ENCODE measurements around the gene COLEC11. TPM values are rescaled to one million over a fixed set of nuclear protein-coding genes. Genes with fewer than 3 reads are reported as not detected.

Gene COLEC11
- total and polyA plus RNA-seq, 9 donors, result 0.14 to 1.3 (median 0.42) TPM; not detected in 1

GRCh38 chr2:3596901-3597417, 2.0 kb downstream of the COLEC11 start:
- Histone ChIP-seq H3K36me3 (ENCODE audit: control insufficient read depth, insufficient read depth, low read length) (no peaks in the 10 kb centered on the region), H3K27me3 (ENCODE audit: control insufficient read depth, insufficient read depth, low read length) (no peaks in the 10 kb centered on the region), H3K4me3 (ENCODE audit: low read length) (no peak overlapping the region), H3K9me3 (replicated peaks; ENCODE audit: control insufficient read depth, low read depth, low read length) (no peaks in the 10 kb centered on the region), H3K4me1 (ENCODE audit: control insufficient read depth, insufficient read depth, low read length) (peaks cover 6% of the 10 kb centered on the region), H3K27ac (ENCODE audit: low read length) (no peak overlapping the region)
- DNase-seq, result no peak
- 82% methylated on average over 16 of the region's 16 CpGs for WGBS (ENCODE audit: insufficient coverage)

- H3K36me3 ChIP-seq (ENCODE audit: control insufficient read depth, insufficient read depth, low read length), result no peaks in the 10 kb centered on the region
- no peaks in the 10 kb centered on the region for H3K9me3 ChIP-seq (replicated peaks; ENCODE audit: control insufficient read depth, low read depth, low read length)
- no CpG with 5 or more reads among the region's 6 CpGs for WGBS (ENCODE audit: insufficient coverage)
- H3K4me3 ChIP-seq (ENCODE audit: low read length), result no peak overlapping the region
- no peak for DNase-seq
- no peak overlapping the region for H3K27ac ChIP-seq (ENCODE audit: low read length)
- peaks cover 6% of the 10 kb centered on the region for H3K4me1 ChIP-seq (ENCODE audit: control insufficient read depth, insufficient read depth, low read length)
- H3K27me3 ChIP-seq (ENCODE audit: control insufficient read depth, insufficient read depth, low read length), result no peaks in the 10 kb centered on the region
Measured at GRCh38 chr2:3597567-3597966, 2.7 kb downstream of the COLEC11 start.

DNA sequence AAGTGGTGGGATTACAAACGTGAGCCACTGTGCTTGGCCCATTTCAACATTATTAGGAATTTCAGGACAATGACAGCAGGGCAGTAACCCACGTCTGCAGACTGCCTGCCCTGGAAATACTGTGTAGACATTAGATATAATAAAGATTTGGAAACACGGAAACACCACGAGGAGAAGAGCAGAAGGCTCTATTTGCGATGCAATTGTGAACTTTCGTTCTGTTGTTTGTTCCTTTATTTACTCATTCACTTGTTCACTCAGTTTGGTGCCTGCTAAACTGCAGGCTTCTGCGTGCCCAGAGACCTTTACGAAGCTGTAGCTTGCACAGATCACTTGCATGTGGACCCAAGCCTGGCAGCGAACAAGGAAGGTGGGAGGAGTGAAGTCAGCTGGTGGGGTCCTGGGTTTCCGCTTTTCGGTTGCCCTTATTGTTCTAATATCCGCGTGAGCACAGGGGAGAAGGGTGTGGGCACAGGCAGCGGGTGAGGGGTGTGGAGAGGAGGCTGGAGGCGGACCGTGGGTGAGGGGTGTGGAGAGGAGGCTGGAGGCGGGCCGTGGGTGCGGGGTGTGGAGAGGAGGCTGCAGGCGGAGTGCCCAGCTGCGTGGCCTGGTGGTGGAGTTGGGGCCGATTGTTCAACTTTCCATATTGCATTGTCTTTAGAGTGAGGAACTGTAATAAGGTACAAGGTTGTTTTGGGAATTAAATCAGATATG, 3.4 kb downstream of the COLEC11 start:
- Histone ChIP-seq H3K4me3 (ENCODE audit: low read length) (no peak overlapping the region), H3K27ac (ENCODE audit: low read length) (no peak overlapping the region), H3K4me1 (ENCODE audit: control insufficient read depth, insufficient read depth, low read length) (peaks cover 6% of the 10 kb centered on the region), H3K9me3 (replicated peaks; ENCODE audit: control insufficient read depth, low read depth, low read length) (no peaks in the 10 kb centered on the region), H3K27me3 (ENCODE audit: control insufficient read depth, insufficient read depth, low read length) (no peaks in the 10 kb centered on the region), H3K36me3 (ENCODE audit: control insufficient read depth, insufficient read depth, low read length) (no peaks in the 10 kb centered on the region)
- WGBS (ENCODE audit: insufficient coverage), result 77% methylated on average over 16 of the region's 22 CpGs
- DNase-seq, result no peak

DNA sequence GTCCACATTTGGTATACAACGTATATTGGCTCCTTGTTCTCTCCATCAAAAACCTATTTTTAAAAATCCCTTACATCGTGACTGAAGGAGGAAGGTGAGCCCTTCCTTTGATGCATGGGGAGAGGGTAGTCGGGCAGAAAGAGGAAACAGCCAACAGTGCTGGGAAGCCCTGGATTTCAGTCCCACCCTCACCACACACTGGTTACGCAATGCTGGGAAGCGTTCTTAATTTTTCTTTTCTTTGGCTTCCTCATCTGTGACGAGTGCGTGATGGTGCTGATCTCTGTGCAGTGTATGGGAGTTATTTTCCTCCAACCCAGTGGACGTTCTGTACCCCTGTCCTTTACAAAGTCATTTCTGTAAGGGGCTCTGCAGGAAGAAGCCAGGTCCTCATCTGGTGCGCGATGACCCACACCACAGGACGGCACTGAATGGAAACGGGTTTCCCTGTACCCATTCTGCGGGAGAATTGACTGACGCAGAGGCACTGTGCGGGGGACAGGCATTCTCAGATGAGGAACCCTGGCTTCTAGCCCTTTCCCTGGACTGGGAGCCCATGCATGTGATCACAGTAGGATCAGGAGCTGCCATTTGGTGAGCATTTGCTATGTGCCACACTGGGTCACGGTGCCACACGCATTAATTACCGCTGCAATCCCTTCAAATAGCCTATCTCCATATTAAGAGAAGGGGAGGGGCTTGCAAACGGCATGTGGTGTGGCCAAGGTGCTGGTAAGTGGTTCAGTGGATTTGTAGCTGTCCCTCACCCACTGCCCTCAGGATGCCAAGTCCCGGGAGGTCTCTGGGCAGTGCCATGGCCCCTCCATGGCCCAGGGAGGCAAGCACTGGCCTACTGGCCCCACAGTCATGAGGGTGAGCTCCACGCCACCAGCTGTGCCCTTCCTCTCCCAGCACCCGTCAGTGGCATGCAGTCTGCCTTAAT, 4.3 kb downstream of the COLEC11 start:
- Histone ChIP-seq H3K36me3 (ENCODE audit: control insufficient read depth, insufficient read depth, low read length) (no peaks in the 10 kb centered on the region), H3K27me3 (ENCODE audit: control insufficient read depth, insufficient read depth, low read length) (no peaks in the 10 kb centered on the region), H3K4me1 (ENCODE audit: control insufficient read depth, insufficient read depth, low read length) (peaks cover 6% of the 10 kb centered on the region), H3K9me3 (replicated peaks; ENCODE audit: control insufficient read depth, low read depth, low read length) (no peaks in the 10 kb centered on the region), H3K27ac (ENCODE audit: low read length) (no peak overlapping the region), H3K4me3 (ENCODE audit: low read length) (no peak overlapping the region)
- WGBS (ENCODE audit: insufficient coverage), result 87% methylated on average over 8 of the region's 22 CpGs
- DNase-seq, result no peak

- H3K27ac ChIP-seq (ENCODE audit: low read length), result no peak overlapping the region
- H3K4me3 ChIP-seq (ENCODE audit: low read length), result no peak overlapping the region
- no peaks in the 10 kb centered on the region for H3K36me3 ChIP-seq (ENCODE audit: control insufficient read depth, insufficient read depth, low read length)
- H3K9me3 ChIP-seq (replicated peaks; ENCODE audit: control insufficient read depth, low read depth, low read length), result no peaks in the 10 kb centered on the region
- no peak for DNase-seq
- no peaks in the 10 kb centered on the region for H3K27me3 ChIP-seq (ENCODE audit: control insufficient read depth, insufficient read depth, low read length)
- no CpG with 5 or more reads among the region's 11 CpGs for WGBS (ENCODE audit: insufficient coverage)
- no peaks in the 10 kb centered on the region for H3K4me1 ChIP-seq (ENCODE audit: control insufficient read depth, insufficient read depth, low read length)
Measured at GRCh38 chr2:3600256-3600855, 5.4 kb downstream of the COLEC11 start.

GRCh38 chr2:3601561-3602271, 6.8 kb downstream of the COLEC11 start:
- no peaks in the 10 kb centered on the region for H3K27me3 ChIP-seq (ENCODE audit: control insufficient read depth, insufficient read depth, low read length)
- no peak overlapping the region for H3K4me3 ChIP-seq (ENCODE audit: low read length)
- no peaks in the 10 kb centered on the region for H3K9me3 ChIP-seq (replicated peaks; ENCODE audit: control insufficient read depth, low read depth, low read length)
- no peaks in the 10 kb centered on the region for H3K36me3 ChIP-seq (ENCODE audit: control insufficient read depth, insufficient read depth, low read length)
- H3K27ac ChIP-seq (ENCODE audit: low read length), result no peak overlapping the region
- DNase-seq, result no peak
- H3K4me1 ChIP-seq (ENCODE audit: control insufficient read depth, insufficient read depth, low read length), result no peaks in the 10 kb centered on the region
- WGBS (ENCODE audit: insufficient coverage), result 83% methylated on average over 5 of the region's 22 CpGs

DNA sequence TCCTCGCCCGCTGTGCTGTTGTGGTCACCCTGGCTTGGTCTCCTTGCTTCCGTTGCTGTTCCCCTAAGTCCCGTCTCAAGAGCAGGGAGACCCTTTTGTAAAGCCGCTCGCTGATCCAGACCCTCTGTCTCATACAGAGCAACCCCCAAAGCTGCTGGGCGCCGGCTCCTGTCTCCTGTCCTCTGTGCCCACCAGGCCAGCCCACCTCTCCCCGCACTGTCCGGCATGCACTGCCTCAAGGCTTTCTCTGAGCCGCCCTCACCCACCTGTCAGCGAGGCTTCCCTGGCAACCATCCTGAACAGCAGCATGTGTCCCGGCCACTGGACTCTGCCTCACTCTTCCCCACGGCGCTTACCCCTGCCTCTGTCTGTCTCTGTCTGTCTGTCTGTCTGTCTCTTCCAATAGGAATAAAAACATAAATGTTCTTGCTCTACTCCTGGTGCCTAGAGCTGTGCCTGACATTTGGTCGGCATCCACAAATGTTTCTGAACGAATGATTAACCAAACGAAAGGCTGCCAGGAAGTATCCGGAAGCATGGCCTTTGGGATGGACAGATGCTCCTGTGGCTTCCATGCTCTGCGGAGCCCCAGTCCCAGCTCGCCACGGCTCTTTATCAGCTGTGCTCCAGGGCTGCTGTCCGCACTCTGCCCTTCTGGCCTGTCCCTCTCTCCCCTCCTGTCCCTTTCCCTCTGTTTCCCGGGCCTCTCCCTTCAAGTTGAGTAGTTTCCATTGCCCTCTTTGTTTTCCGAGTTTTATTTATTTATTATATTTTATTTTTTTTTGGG, 7.8 kb downstream of the COLEC11 start:
- H3K4me1 ChIP-seq (ENCODE audit: control insufficient read depth, insufficient read depth, low read length), result no peaks in the 10 kb centered on the region
- H3K9me3 ChIP-seq (replicated peaks; ENCODE audit: control insufficient read depth, low read depth, low read length), result no peaks in the 10 kb centered on the region
- WGBS (ENCODE audit: insufficient coverage), result 77% methylated on average over 21 of the region's 25 CpGs
- H3K27me3 ChIP-seq (ENCODE audit: control insufficient read depth, insufficient read depth, low read length), result no peaks in the 10 kb centered on the region
- H3K4me3 ChIP-seq (ENCODE audit: low read length), result no peak overlapping the region
- H3K36me3 ChIP-seq (ENCODE audit: control insufficient read depth, insufficient read depth, low read length), result no peaks in the 10 kb centered on the region
- no peak for DNase-seq
- H3K27ac ChIP-seq (ENCODE audit: low read length), result no peak overlapping the region

- DNase-seq, result no peak
- H3K27ac ChIP-seq (ENCODE audit: low read length), result no peak overlapping the region
- 85% methylated on average over 16 of the region's 19 CpGs for WGBS (ENCODE audit: insufficient coverage)
- no peak overlapping the region for H3K4me3 ChIP-seq (ENCODE audit: low read length)
- H3K4me1 ChIP-seq (ENCODE audit: control insufficient read depth, insufficient read depth, low read length), result no peaks in the 10 kb centered on the region
- no peaks in the 10 kb centered on the region for H3K9me3 ChIP-seq (replicated peaks; ENCODE audit: control insufficient read depth, low read depth, low read length)
- H3K36me3 ChIP-seq (ENCODE audit: control insufficient read depth, insufficient read depth, low read length), result no peaks in the 10 kb centered on the region
- no peaks in the 10 kb centered on the region for H3K27me3 ChIP-seq (ENCODE audit: control insufficient read depth, insufficient read depth, low read length)
Measured at GRCh38 chr2:3603536-3604206, 8.8 kb downstream of the COLEC11 start.
